Measurements from ENCODE around the gene SGPP1.
"Not testable (repeated sequence)": the region's sequence is repeated elsewhere in the genome, so short reads cannot be mapped to it uniquely, and the experiment has no call there.

The SGPP1 gene

GRCh38 chr14:63726499-63726898, 1.4 kb downstream of the SGPP1 start:
- no peak for DNase-seq (ENCODE audit: low read depth)

GRCh38 chr14:63725786-63726460, 1.9 kb downstream of the SGPP1 start:
- no peak for DNase-seq (ENCODE audit: low read depth)

GRCh38 chr14:63717702-63718101, 10.2 kb downstream of the SGPP1 start:
- no peak for DNase-seq (ENCODE audit: low read depth)

GRCh38 chr14:63715360-63715759, 12.5 kb downstream of the SGPP1 start:
- DNase-seq (ENCODE audit: low read depth) = no peak

- no peak for DNase-seq (ENCODE audit: low read depth)
Observed at GRCh38 chr14:63713764-63714163, 14.1 kb downstream of the SGPP1 start.

- no peak for DNase-seq (ENCODE audit: low read depth)
Observed at GRCh38 chr14:63713058-63713457, 14.8 kb downstream of the SGPP1 start.

GRCh38 chr14:63712123-63712522, 15.7 kb downstream of the SGPP1 start:
- no peak for DNase-seq (ENCODE audit: low read depth)

- no peak for DNase-seq (ENCODE audit: low read depth)
Observed at GRCh38 chr14:63710497-63710896, 17.4 kb downstream of the SGPP1 start.

GRCh38 chr14:63709589-63709988, 18.3 kb downstream of the SGPP1 start:
- DNase-seq (ENCODE audit: low read depth) = no peak

GRCh38 chr14:63707216-63707615, 20.6 kb downstream of the SGPP1 start:
- DNase-seq (ENCODE audit: low read depth) = no peak

GRCh38 chr14:63705561-63706070, 22.2 kb downstream of the SGPP1 start:
- no peak for DNase-seq (ENCODE audit: low read depth)

- not testable (repeated sequence) for DNase-seq (ENCODE audit: low read depth)
Observed at GRCh38 chr14:63702530-63702929, 25.3 kb downstream of the SGPP1 start.

GRCh38 chr14:63701606-63702299, 26.1 kb downstream of the SGPP1 start:
- DNase-seq (ENCODE audit: low read depth) = no peak

- DNase-seq (ENCODE audit: low read depth) = no peak
Observed at GRCh38 chr14:63692310-63693020, 35.4 kb downstream of the SGPP1 start.

- DNase-seq (ENCODE audit: low read depth) = no peak
Observed at GRCh38 chr14:63689132-63689531, 38.7 kb downstream of the SGPP1 start.

- no peak for DNase-seq (ENCODE audit: low read depth)
Observed at GRCh38 chr14:63686926-63687325, 40.9 kb downstream of the SGPP1 start.

GRCh38 chr14:63685401-63685800, 42.5 kb downstream of the SGPP1 start:
- no peak for DNase-seq (ENCODE audit: low read depth)

GRCh38 chr14:63682727-63683593, 44.9 kb downstream of the SGPP1 start:
- DNase-seq (ENCODE audit: low read depth) = no peak

GRCh38 chr14:63678536-63678935, 49.3 kb downstream of the SGPP1 start:
- DNase-seq (ENCODE audit: low read depth) = no peak

GRCh38 chr14:63677891-63678379, 49.9 kb downstream of the SGPP1 start:
- DNase-seq (ENCODE audit: low read depth) = no peak

GRCh38 chr14:63676615-63677014, 51.2 kb downstream of the SGPP1 start:
- DNase-seq (ENCODE audit: low read depth) = no peak

Data from stimulated activated CD8-positive, alpha-beta memory T cell treated with anti-CD3 and anti-CD28 coated beads, Interleukin-12 subunit alpha, Interleukin-12 subunit beta, amount 100 ng/mL, for 4 hours (primary cell).